Heart left ventricle (tissue), 16 donors: Measurements from ENCODE around the gene UBE2I. TPM values are rescaled to one million over a fixed set of nuclear protein-coding genes. Genes with fewer than 3 reads are reported as not detected.

Experiments
- ATAC-seq, 4 donors: fragments of 200-7000 bp; cut with Tn5 transposase; one replicate each; pipeline ENCODE4 v1.9.1; 2020 to 2022; ENCODE audit warnings: moderate library complexity in 4 of 4, mild to moderate bottlenecking in 3 of 4, moderate number of reproducible peaks in 1 of 4
- DNase-seq, 5 donors: peaks; one replicate each; pipeline ENCODE4 v3.0.0-alpha.2; 2020
- H3K27ac ChIP-seq, 12 donors: fragments of 200-600 bp; sonication (generic) in 4 of 12; one replicate each; pipeline versions ENCODE4 v1.5.0 to v1.8.0; 2016 to 2022; ENCODE audit warnings: mild to moderate bottlenecking in 2 of 12
- H3K27me3 ChIP-seq, 9 donors: fragments of 200-600 bp; sonication (generic) in 2 of 9; one replicate each; pipeline versions ENCODE4 v1.5.1 to v1.8.0; 2016 to 2022; ENCODE audit warnings: mild to moderate bottlenecking in 3 of 9
- H3K36me3 ChIP-seq, 9 donors: fragments of 200-600 bp; sonication (generic) in 2 of 9; one replicate each; pipeline versions ENCODE4 v1.5.0 to v1.8.0; 2018 to 2022; ENCODE audit warnings: mild to moderate bottlenecking in 2 of 9
- H3K4me1 ChIP-seq, 12 donors: fragments of 200-600 bp; sonication (generic) in 4 of 12; one replicate each; pipeline versions ENCODE4 v1.5.0 to v1.8.0; 2016 to 2022; ENCODE audit warnings: mild to moderate bottlenecking in 3 of 12
- H3K4me3 ChIP-seq, 12 donors: fragments of 200-600 bp; sonication (generic) in 4 of 12; one replicate each; pipeline versions ENCODE4 v1.5.0 to v1.8.0; 2017 to 2022; ENCODE audit warnings: mild to moderate bottlenecking in 9 of 12, moderate library complexity in 4 of 12
- H3K9me3 ChIP-seq, 12 donors: fragments of 200-600 bp; sonication (generic) in 4 of 12; one replicate each; pipeline versions ENCODE4 v1.5.0 to v1.8.0; 2016 to 2022; ENCODE audit warnings: mild to moderate bottlenecking in 1 of 12
- CTCF ChIP-seq, 12 donors: fragments of 200-600 bp; sonication (generic) in 4 of 12; IDR thresholded peaks; one replicate each; pipeline versions ENCODE4 v1.5.0 to v1.8.0; 2018 to 2022; ENCODE audit warnings: antibody characterized with exemption in 12 of 12, mild to moderate bottlenecking in 5 of 12
- POLR2A ChIP-seq, 2 donors: fragments of 450-650 bp; IDR thresholded peaks; one replicate each; pipeline ENCODE4 v1.6.1; 2017; ENCODE audit warnings: antibody characterized with exemption in 2 of 2, mild to moderate bottlenecking in 2 of 2, moderate library complexity in 2 of 2
- WGBS, 4 donors: extraction: QIAGEN DNeasy Blood & Tissue Kit in 2 of 4; methylation state at CpG; one replicate each; pipeline versions ENCODE4 v1.1.5 to v1.1.7; 2013 to 2018; 5-methylcytosine and 5-hydroxymethylcytosine counted together
- intact Hi-C, 10 donors: fragments of 100-400 bp; cut with DNase I; formaldehyde crosslinking; loops; one replicate each; pipeline versions ENCODE4 v1.11.1 to v1.14.2; 2022
- polyA plus RNA-seq, 2 donors: library from polyadenylated mRNA; stranded (reverse); fragments of 200-250 nt; gene quantifications; one replicate each; pipeline ENCODE4 v1.2.3, GENCODE V29; 2013
- total RNA-seq, 9 donors: library from RNA; depleted of rRNA in 2 of 9; stranded (reverse); fragments of >200 nt in 2 of 9; fragmentation: NEBNext Ultra II Directional in 3 of 9; extraction: Animal tissue kit (Norgen Biotek cat#: 25700) in 3 of 9; gene quantifications; one replicate each; pipeline versions ENCODE4 v1.1.0 to v1.2.4, GENCODE V29; 2016 to 2023
- donor health status: ischemic (EF 13 %, LVEDD 7.1; RV severe dilation, severe dysfunction).
- donor health status: healthy with polysubstance abuse.
- donor health status: DM: no; HTN: yes; CAD: no.
- donor health status: DM: no; HTN: no; CAD: no.
- donor health status: ischemic (EF 25% LVEDD 6.9; RV normal size, moderate dysfunction).
- donor health status: ischemic (EF 25% LVEDD 5.7; RV mildly dilated, moderate dysfunction).
- donor health status: healthy.
- donor health status: DM: yes; HTN: yes; CAD: no.
- donor health status: ischemic (EF 35%, LVEDD 5.7; RV mildly dilated, moderate dysfunction).
- donor health status: nonischemic (EF 11% LVEDD 7.7; RV severe dilation, severe dysfunction).
- donor health status: DM: yes; HTN: yes; CAD: no.
- donor health status: PGD.
- donor health status: ischemic (EF 29% LVEDD 5.4; RV normal size, mild dysfunction).
- donor health status: nonischemic (EF 23%, LVEDD 6.1; RV moderate dilation, normal function).

UBE2I gene
- total and polyA plus RNA-seq, 11 donors, result 59.3 to 105 (median 82.5) TPM

GRCh38 chr16:1367486-1368174 is 58.2 kb downstream of the UBE2I start:
- 84 to 90% (median 87%) methylated on average over 4 to 27 of the region's 27 CpGs for WGBS, 4 donors
- Histone ChIP-seq H3K4me1 (no peaks in the 10 kb centered on the region), H3K27ac (no peak overlapping the region), H3K27me3 (no peaks in the 10 kb centered on the region), H3K9me3 (no peaks in the 10 kb centered on the region), H3K36me3 (peaks cover 0 to 80% (median 67%) of the 10 kb centered on the region in 9 donors), H3K4me3 (no peak overlapping the region)
- TF ChIP-seq POLR2A (IDR thresholded peaks at IDR 0.05) (no peak), CTCF (IDR thresholded peaks at IDR 0.05) (no peak)
- DNase-seq (no peak), ATAC-seq (no peak)
- intact Hi-C loops, result no loop called here

GRCh38 chr16:1371054-1371978 is 61.9 kb downstream of the UBE2I start:
- Histone ChIP-seq H3K36me3 (peaks cover 0 to 58% (median 39%) of the 10 kb centered on the region in 9 donors), H3K4me1 (no peaks in the 10 kb centered on the region), H3K27ac (no peak overlapping the region), H3K27me3 (no peaks in the 10 kb centered on the region), H3K9me3 (no peaks in the 10 kb centered on the region), H3K4me3 (no peak overlapping the region)
- ATAC-seq (peak in 1 of 4 donors; percentile 12), DNase-seq (no peak)
- intact Hi-C loops, result no loop called here
- 87 to 92% (median 90%) methylated on average over 30 to 33 of the region's 33 CpGs for WGBS, 4 donors
- TF ChIP-seq CTCF (IDR thresholded peaks at IDR 0.05) (no peak), POLR2A (IDR thresholded peaks at IDR 0.05) (no peak)

GRCh38 chr16:1372292-1372950 is 63.0 kb downstream of the UBE2I start:
- WGBS, 4 donors, result 94 to 95% (median 94%) methylated on average over 10 to 18 of the region's 21 CpGs
- no peak overlapping the region for H3K27ac ChIP-seq
- TF ChIP-seq CTCF (IDR thresholded peaks at IDR 0.05), result no peak
- no peak for TF ChIP-seq POLR2A (IDR thresholded peaks at IDR 0.05)
- H3K36me3 ChIP-seq, result peaks cover 0 to 49% (median 31%) of the 10 kb centered on the region in 9 donors
- H3K4me3 ChIP-seq, result no peak overlapping the region
- H3K27me3 ChIP-seq, result no peaks in the 10 kb centered on the region
- H3K9me3 ChIP-seq, result no peaks in the 10 kb centered on the region
- ATAC-seq, result no peak
- intact Hi-C loops, result no loop called here
- H3K4me1 ChIP-seq, result peaks cover 0 to 2% (median 0%) of the 10 kb centered on the region in 12 donors
- peak in 1 of 5 donors; percentile 22 for DNase-seq
